Stimulated activated CD4-positive, alpha-beta T cell treated with anti-CD3 and anti-CD28 coated beads, Interleukin-4, amount 100 ng/mL, for 4 hours (primary cell): ENCODE results near the gene CEACAM8.
"Not testable (repeated sequence)": the region's sequence is repeated elsewhere in the genome, so short reads cannot be mapped to it uniquely, and the experiment has no call there.

Experiments used
- DNase-seq, 2 experiments: peaks; one replicate each; pipeline ENCODE4 v3.0.0-alpha.2; 2020

The CEACAM8 gene

DNA sequence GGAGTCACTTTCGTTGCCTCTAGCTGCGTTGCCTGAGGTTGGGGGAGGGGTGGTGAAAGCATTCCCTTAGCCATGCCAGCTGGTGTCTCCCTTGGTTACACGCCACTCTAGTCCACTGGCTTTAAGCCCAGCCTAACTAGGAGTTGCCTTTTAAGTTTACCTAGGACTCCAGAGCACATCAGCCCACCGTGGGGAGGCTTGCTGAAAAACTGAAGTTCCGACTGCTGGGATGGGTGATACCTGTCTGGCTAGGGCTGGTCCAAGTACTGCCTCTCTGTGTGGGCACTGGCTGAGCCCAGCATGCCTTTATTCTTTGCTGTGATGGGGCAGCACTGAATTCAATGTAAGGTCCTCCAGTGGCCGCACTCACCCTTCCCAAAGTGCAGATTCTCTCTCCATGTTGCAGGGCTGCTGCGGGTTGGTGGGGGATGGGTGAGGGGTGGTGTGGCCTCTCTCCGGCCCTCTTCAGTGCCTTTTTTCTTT lies 54.6 kb downstream of the CEACAM8 start:
- no peak for DNase-seq

- DNase-seq, result no peak
These were observed 55.6 kb downstream of the CEACAM8 start for GRCh38 chr19:42538841-42539709.

DNA sequence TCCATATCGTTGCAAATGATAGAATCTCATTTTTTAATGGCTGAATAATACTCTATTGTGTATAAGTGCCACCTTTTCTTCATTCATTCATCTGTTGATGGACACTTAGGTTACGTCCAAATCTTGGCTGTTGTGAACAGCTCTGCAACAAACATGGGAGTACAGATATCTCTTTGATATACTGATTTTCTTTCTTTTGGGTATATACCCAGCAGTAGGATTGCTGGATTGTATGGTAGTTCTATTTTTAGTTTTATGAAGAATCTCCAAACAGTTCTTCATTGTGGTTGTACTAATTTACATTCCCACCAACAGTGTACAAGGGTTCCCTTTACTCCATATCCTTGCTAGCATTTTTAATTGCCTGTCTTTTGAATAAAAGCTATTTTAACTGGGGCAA lies 59.4 kb downstream of the CEACAM8 start:
- not testable (repeated sequence) for DNase-seq

DNA sequence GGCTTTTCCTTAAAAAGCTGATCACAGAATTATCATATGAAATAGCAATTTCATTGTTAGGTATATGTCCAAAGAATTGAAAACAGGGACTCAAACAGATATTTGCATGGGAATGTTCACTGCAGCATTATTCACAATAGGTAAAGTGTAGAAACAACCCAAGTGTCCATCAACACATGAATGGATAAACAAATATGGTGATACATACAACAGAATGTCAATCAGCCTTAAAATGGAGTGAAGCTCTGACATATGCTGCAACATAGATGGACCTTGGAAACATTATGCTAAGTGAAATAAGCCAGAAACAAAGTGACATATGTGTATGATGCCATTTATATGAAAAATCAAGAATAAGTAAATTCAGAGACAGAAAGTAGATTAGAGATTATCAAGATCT lies 60.3 kb downstream of the CEACAM8 start:
- DNase-seq, result no peak

GRCh38 chr19:42532891-42533290 lies 61.8 kb downstream of the CEACAM8 start:
- no peak for DNase-seq

DNA sequence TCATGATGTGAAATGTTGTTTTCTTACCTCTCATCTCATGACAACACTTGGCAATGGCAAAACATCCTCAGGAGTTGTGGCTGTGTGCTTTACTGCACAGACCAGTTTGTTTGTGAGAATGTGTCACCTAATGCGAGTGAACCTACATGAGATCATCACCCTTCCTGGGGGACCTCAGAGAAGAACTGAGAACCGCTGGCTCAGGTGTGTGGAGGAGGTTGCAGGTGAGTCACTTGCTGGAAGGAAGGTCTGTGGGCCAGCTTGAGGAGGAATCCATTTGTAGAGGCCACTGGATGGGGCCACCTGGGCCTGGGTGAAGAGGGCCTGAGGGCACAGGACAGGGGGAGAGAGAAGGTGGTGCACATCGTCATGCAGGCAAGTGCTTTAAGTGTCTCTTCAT lies 63.4 kb downstream of the CEACAM8 start:
- no peak for DNase-seq
